ENCODE data around the gene IGSF5.

The IGSF5 gene

GRCh38 chr21:39843483-39843882, 98.5 kb downstream of the IGSF5 start:
- TF ChIP-seq CTCF (IDR thresholded peaks at IDR 0.05; ENCODE audit: low read depth, low read length): no peak
- H3K9me3 ChIP-seq (ENCODE audit: severe bottlenecking): no peaks in the 10 kb centered on the region
- no peak overlapping the region for H3K27ac ChIP-seq
- DNase-seq: no peak
- no peak overlapping the region for H3K4me3 ChIP-seq (ENCODE audit: low read depth, low read length)
- no peaks in the 10 kb centered on the region for H3K36me3 ChIP-seq
- H3K27me3 ChIP-seq (ENCODE audit: insufficient read depth, low read depth, severe bottlenecking): no peaks in the 10 kb centered on the region

GRCh38 chr21:39843916-39844315, 98.9 kb downstream of the IGSF5 start:
- no peaks in the 10 kb centered on the region for H3K36me3 ChIP-seq
- no peak for TF ChIP-seq CTCF (IDR thresholded peaks at IDR 0.05; ENCODE audit: low read depth, low read length)
- DNase-seq: no peak

GRCh38 chr21:39845571-39846130, 100.7 kb downstream of the IGSF5 start:
- no peaks in the 10 kb centered on the region for H3K9me3 ChIP-seq (ENCODE audit: severe bottlenecking)
- no peaks in the 10 kb centered on the region for H3K27me3 ChIP-seq (ENCODE audit: insufficient read depth, low read depth, severe bottlenecking)
- no peak overlapping the region for H3K27ac ChIP-seq
- no peak overlapping the region for H3K4me3 ChIP-seq (ENCODE audit: low read depth, low read length)
- H3K36me3 ChIP-seq: no peaks in the 10 kb centered on the region
- peak; percentile 79 for DNase-seq
- no peak for TF ChIP-seq CTCF (IDR thresholded peaks at IDR 0.05; ENCODE audit: low read depth, low read length)

More at GRCh38 chr21:39843916-39844315, 98.9 kb downstream of the IGSF5 start:
- Histone ChIP-seq H3K4me3 (ENCODE audit: low read depth, low read length) (no peak overlapping the region), H3K27ac (no peak overlapping the region), H3K27me3 (ENCODE audit: insufficient read depth, low read depth, severe bottlenecking) (no peaks in the 10 kb centered on the region), H3K9me3 (ENCODE audit: severe bottlenecking) (no peaks in the 10 kb centered on the region)

- Histone ChIP-seq H3K36me3 (no peaks in the 10 kb centered on the region), H3K27me3 (ENCODE audit: insufficient read depth, low read depth, severe bottlenecking) (no peaks in the 10 kb centered on the region), H3K4me3 (ENCODE audit: low read depth, low read length) (no peak overlapping the region), H3K9me3 (ENCODE audit: severe bottlenecking) (no peaks in the 10 kb centered on the region), H3K27ac (no peak overlapping the region)
- no peak for DNase-seq
- TF ChIP-seq CTCF (IDR thresholded peaks at IDR 0.05; ENCODE audit: low read depth, low read length): no peak
Observed at GRCh38 chr21:39847877-39848276, 102.9 kb downstream of the IGSF5 start.

- Histone ChIP-seq H3K36me3 (no peaks in the 10 kb centered on the region), H3K27ac (no peak overlapping the region), H3K9me3 (ENCODE audit: severe bottlenecking) (no peaks in the 10 kb centered on the region), H3K27me3 (ENCODE audit: insufficient read depth, low read depth, severe bottlenecking) (no peaks in the 10 kb centered on the region), H3K4me3 (ENCODE audit: low read depth, low read length) (no peak overlapping the region)
- no peak for TF ChIP-seq CTCF (IDR thresholded peaks at IDR 0.05; ENCODE audit: low read depth, low read length)
- DNase-seq: no peak
Observed at GRCh38 chr21:39849014-39849655, 104.2 kb downstream of the IGSF5 start.

GRCh38 chr21:39850333-39850732, 105.3 kb downstream of the IGSF5 start:
- no peak for DNase-seq
- TF ChIP-seq CTCF (IDR thresholded peaks at IDR 0.05; ENCODE audit: low read depth, low read length): no peak
- H3K4me3 ChIP-seq (ENCODE audit: low read depth, low read length): no peak overlapping the region
- H3K9me3 ChIP-seq (ENCODE audit: severe bottlenecking): no peaks in the 10 kb centered on the region
- no peaks in the 10 kb centered on the region for H3K27me3 ChIP-seq (ENCODE audit: insufficient read depth, low read depth, severe bottlenecking)
- no peaks in the 10 kb centered on the region for H3K36me3 ChIP-seq
- H3K27ac ChIP-seq: no peak overlapping the region
